ENCODE data around the gene TXNDC16. TPM values are rescaled to one million over a fixed set of nuclear protein-coding genes. Genes with fewer than 3 reads are reported as not detected.

The TXNDC16 gene
- total RNA-seq, 1 experiment from 2014 or later: 13.2 TPM

DNA sequence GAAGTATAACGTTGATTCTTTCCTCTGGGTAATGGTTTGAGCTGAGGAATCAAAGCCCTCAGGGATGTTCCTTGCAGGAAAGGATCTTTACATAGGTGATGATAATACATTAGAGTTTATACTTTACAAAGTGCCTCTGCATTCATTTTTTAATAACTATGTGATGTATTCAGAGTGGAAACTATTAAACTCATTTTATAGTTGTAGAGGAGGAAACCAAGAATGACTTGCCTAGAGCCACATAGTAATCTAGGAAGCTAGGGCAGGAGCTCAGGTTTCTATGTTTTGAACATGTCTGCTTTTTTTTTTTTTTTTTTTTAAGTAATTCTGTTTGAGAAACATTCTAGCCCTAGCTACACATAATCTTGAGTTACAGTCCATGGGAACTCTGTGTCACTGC is 117.3 kb downstream of the TXNDC16 start:
- Mint-ChIP-seq H3K4me1 (no peaks in the 10 kb centered on the region), H3K9me3 (no peaks in the 10 kb centered on the region), H3K27ac (no peak overlapping the region), H3K27me3 (ENCODE audit: low read depth) (no peaks in the 10 kb centered on the region), H3K36me3 (ENCODE audit: insufficient read depth in 1 of 3, low read depth in 3 of 3) (no peaks in the 10 kb centered on the region), H3K4me3 (no peak overlapping the region)
- no peak overlapping the region for H3K4me2 ChIP-seq (ENCODE audit: insufficient read depth, insufficient read length, low read length)
- H2BK12ac ChIP-seq (ENCODE audit: insufficient read length, low read depth, low read length): no peak overlapping the region
- no peak overlapping the region for H3K18ac ChIP-seq (ENCODE audit: insufficient read length, low read depth, low read length)
- H4K20me1 ChIP-seq (ENCODE audit: control insufficient read depth, insufficient read depth, insufficient read length): no peaks in the 10 kb centered on the region
- H2BK5ac ChIP-seq (ENCODE audit: insufficient read length, low read length): no peak overlapping the region
- no peak overlapping the region for H3K23ac ChIP-seq (ENCODE audit: insufficient read length, low read depth, low read length)
- no peak overlapping the region for H2BK20ac ChIP-seq (ENCODE audit: low read depth, low read length, poor library complexity, severe bottlenecking)
- no peaks in the 10 kb centered on the region for H3K79me1 ChIP-seq (ENCODE audit: insufficient read depth, low read depth, low read length, poor library complexity, severe bottlenecking)
- H3K23me2 ChIP-seq (ENCODE audit: insufficient read length, low read depth, low read length, poor library complexity, severe bottlenecking): no peaks in the 10 kb centered on the region
- no peaks in the 10 kb centered on the region for H3K79me2 ChIP-seq (ENCODE audit: insufficient read depth, low read length)
- no peak overlapping the region for H4K91ac ChIP-seq (ENCODE audit: insufficient read length, low read depth, low read length)
- no peak overlapping the region for H2BK120ac ChIP-seq (ENCODE audit: low read depth, low read length, poor library complexity, severe bottlenecking)
- no peak overlapping the region for H3K14ac ChIP-seq (ENCODE audit: insufficient read depth, low read length)
- no peak for DNase-seq
- no peaks in the 10 kb centered on the region for H3K9me3 ChIP-seq (ENCODE audit: control insufficient read depth, low read depth, low read length)
- H3K4ac ChIP-seq (ENCODE audit: low read depth, low read length): no peak overlapping the region
- WGBS (ENCODE audit: extremely low coverage, insufficient read length, low lambda C conversion rate): no CpG with 5 or more reads among the region's 1 CpG
- H2AFZ ChIP-seq (ENCODE audit: low read length): no peak overlapping the region
- H2AK5ac ChIP-seq (ENCODE audit: insufficient read length, low read length): no peak overlapping the region
- no peak overlapping the region for H3T11ph ChIP-seq (ENCODE audit: low read length)
- H3K27me3 ChIP-seq (ENCODE audit: insufficient read depth, low read length): no peaks in the 10 kb centered on the region
- no peak overlapping the region for H2BK15ac ChIP-seq (ENCODE audit: low read depth, low read length)
- H4K5ac ChIP-seq (ENCODE audit: insufficient read length, low read depth, low read length): no peak overlapping the region
- TF ChIP-seq CTCF (conservative IDR thresholded peaks at IDR 0.05): no peak
- H3K56ac ChIP-seq (ENCODE audit: insufficient read length, low read depth, low read length): no peak overlapping the region
- no peak overlapping the region for H3K9ac ChIP-seq (ENCODE audit: extremely low read depth, insufficient read length, low read length)
- H4K8ac ChIP-seq (replicated peaks; ENCODE audit: insufficient read length, low read depth, low read length): no peak overlapping the region
- no peak overlapping the region for H3K27ac ChIP-seq (ENCODE audit: insufficient read length, low read depth, low read length)
- no peaks in the 10 kb centered on the region for H3K4me1 ChIP-seq (ENCODE audit: insufficient read depth, low read length)

Measured in H9 (cell line).